Measurements from ENCODE around the gene OR6C2.
"Not testable (repeated sequence)": the region's sequence is repeated elsewhere in the genome, so short reads cannot be mapped to it uniquely, and the experiment has no call there.

The OR6C2 gene

DNA sequence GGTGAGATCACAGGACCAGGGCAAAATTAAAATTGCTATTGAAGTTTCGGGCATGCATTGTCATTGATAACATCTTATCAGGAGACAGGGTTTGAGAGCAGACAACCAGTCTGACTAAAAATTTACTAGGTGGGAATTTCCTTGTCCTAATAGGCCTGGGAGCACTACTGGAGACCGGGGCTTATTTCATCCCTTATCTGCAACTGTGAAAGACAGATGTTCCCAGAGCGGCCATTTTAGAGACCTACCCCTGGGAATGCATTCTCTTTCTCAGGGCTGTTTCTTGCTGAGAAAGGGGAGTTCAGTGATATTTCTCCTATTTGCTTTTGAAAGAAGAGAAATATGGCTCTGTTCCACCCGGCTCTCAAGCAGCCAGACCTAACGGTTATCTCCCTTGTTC is 2.6 kb upstream of the OR6C2 start:
- ATAC-seq (ENCODE audit: low read depth); H3K27ac Mint-ChIP-seq; H3K4me1 Mint-ChIP-seq; H3K27me3 Mint-ChIP-seq; H3K36me3 Mint-ChIP-seq; H3K4me3 Mint-ChIP-seq; DNase-seq (ENCODE audit: low spot score in 2 of 2): not testable (repeated sequence)
- H3K9me3 Mint-ChIP-seq, result peaks cover 12% of the 10 kb centered on the region

GRCh38 chr12:55445357-55445756 is 1.5 kb downstream of the OR6C2 start:
- ATAC-seq (ENCODE audit: low read depth) (no peak), DNase-seq (ENCODE audit: low spot score in 2 of 2) (no peak)
- Mint-ChIP-seq H3K36me3 (no peaks in the 10 kb centered on the region), H3K27me3 (peaks cover 1% of the 10 kb centered on the region), H3K9me3 (peaks cover 6% of the 10 kb centered on the region), H3K27ac (no peak overlapping the region), H3K4me3 (no peak overlapping the region), H3K4me1 (peaks cover 7% of the 10 kb centered on the region)

DNA sequence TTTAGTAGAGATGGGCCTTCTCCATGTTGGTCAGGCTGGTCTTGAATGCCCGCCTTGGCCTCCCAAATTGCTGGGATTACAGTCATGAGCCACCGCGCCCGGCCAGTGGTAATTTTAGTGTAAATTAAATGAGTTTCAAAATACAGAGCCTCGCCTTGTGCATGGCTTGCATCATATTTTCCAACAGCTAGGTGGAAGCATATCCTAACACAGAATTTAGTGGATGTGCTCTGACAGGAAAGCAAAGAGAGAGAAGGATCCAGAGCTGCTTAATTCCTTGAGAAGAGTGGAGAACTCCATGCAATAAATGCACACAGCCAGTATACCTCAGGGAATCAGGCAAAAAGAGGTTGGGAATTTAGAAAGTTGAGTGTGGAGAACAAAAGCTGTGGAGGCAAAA is 2.5 kb downstream of the OR6C2 start:
- ATAC-seq (ENCODE audit: low read depth), result no peak

GRCh38 chr12:55448825-55449224 is 4.9 kb downstream of the OR6C2 start:
- H3K27me3 Mint-ChIP-seq, result peaks cover 1% of the 10 kb centered on the region
- DNase-seq (ENCODE audit: low spot score in 2 of 2), result no peak
- H3K36me3 Mint-ChIP-seq, result no peaks in the 10 kb centered on the region
- H3K4me3 Mint-ChIP-seq, result no peak overlapping the region
- H3K9me3 Mint-ChIP-seq, result no peaks in the 10 kb centered on the region
- peaks cover 6% of the 10 kb centered on the region for H3K4me1 Mint-ChIP-seq
- no peak for ATAC-seq (ENCODE audit: low read depth)
- H3K27ac Mint-ChIP-seq, result no peak overlapping the region

More for the DNA sequence above, 2.5 kb downstream of the OR6C2 start:
- H3K27me3 Mint-ChIP-seq, result peaks cover 1% of the 10 kb centered on the region
- DNase-seq (ENCODE audit: low spot score in 2 of 2), result no peak
- H3K4me1 Mint-ChIP-seq, result peaks cover 7% of the 10 kb centered on the region
- H3K36me3 Mint-ChIP-seq, result no peaks in the 10 kb centered on the region
- H3K27ac Mint-ChIP-seq, result no peak overlapping the region
- no peak overlapping the region for H3K4me3 Mint-ChIP-seq
- H3K9me3 Mint-ChIP-seq, result peaks cover 2% of the 10 kb centered on the region

DNA sequence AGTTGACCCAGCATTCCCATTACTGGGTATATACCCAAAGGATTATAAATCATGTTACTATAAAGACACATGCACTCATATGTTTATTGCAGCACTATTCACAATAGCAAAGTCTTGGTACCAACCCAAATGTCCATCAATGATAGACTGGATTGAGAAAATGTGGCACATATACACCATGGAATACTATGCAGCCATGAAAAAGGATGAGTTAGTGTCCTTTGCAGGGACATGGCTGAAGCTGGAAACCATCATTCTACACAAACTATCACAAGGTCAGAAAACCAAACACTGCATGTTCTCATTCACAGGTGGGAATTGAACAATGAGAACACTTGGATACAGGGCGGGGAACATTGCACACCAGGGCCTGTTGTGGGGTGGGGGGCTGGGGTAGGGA is 21.1 kb downstream of the OR6C2 start:
- peaks cover 15% of the 10 kb centered on the region for H3K4me1 Mint-ChIP-seq
- not testable (repeated sequence) for ATAC-seq (ENCODE audit: low read depth); H3K9me3 Mint-ChIP-seq; H3K36me3 Mint-ChIP-seq; H3K4me3 Mint-ChIP-seq; DNase-seq (ENCODE audit: low spot score in 2 of 2); H3K27me3 Mint-ChIP-seq; H3K27ac Mint-ChIP-seq

DNA sequence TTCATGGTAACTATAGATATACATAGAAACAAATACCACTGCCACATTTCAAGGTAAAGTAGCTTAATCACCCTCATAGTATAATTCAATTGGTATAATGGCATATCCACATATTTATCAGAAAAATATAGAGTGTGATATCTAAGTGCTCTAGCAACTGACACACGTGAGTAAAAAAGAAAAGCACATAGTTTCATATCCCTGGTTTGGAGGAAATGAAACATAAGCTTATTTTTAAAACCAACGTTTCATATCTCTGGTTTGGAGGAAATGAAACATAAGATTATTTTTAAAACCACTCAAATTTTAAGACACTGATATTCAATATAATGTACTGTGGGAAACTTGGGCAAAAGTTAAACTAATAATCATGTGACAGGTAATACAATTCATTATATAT is 24.0 kb downstream of the OR6C2 start:
- ATAC-seq (ENCODE audit: low read depth), result peak; percentile 83
- Mint-ChIP-seq H3K4me3 (peak overlapping the region; percentile 5), H3K4me1 (peaks cover 15% of the 10 kb centered on the region), H3K9me3 (peaks cover 4% of the 10 kb centered on the region), H3K36me3 (peaks cover 3% of the 10 kb centered on the region), H3K27ac (no peak overlapping the region), H3K27me3 (no peaks in the 10 kb centered on the region)
- no peak for DNase-seq (ENCODE audit: low spot score in 2 of 2)

DNA sequence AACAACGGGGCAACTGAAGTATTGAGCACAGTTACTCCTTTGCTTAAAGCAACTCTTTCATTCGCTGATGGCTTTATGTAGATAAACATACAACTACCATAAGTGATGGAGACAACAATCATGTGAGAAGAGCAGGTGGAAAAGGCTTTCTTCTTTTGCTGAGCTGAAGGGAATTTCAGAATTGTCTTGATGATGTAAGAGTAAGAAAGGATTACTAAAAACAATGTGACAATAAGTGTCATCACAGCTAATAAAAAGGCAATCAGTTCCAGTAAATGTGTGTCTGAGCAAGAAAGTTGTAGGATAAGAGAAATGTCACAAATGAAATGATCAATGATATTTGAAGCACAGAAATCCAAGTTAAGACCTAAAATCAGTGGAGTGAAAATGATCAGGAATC is 25.4 kb downstream of the OR6C2 start:
- ATAC-seq (ENCODE audit: low read depth) (no peak), DNase-seq (ENCODE audit: low spot score in 2 of 2) (no peak)
- H3K36me3 Mint-ChIP-seq, result peaks cover 3% of the 10 kb centered on the region
- H3K4me1 Mint-ChIP-seq, result peaks cover 15% of the 10 kb centered on the region
- no peaks in the 10 kb centered on the region for H3K27me3 Mint-ChIP-seq
- no peak overlapping the region for H3K4me3 Mint-ChIP-seq
- H3K9me3 Mint-ChIP-seq, result no peaks in the 10 kb centered on the region
- no peak overlapping the region for H3K27ac Mint-ChIP-seq

DNA sequence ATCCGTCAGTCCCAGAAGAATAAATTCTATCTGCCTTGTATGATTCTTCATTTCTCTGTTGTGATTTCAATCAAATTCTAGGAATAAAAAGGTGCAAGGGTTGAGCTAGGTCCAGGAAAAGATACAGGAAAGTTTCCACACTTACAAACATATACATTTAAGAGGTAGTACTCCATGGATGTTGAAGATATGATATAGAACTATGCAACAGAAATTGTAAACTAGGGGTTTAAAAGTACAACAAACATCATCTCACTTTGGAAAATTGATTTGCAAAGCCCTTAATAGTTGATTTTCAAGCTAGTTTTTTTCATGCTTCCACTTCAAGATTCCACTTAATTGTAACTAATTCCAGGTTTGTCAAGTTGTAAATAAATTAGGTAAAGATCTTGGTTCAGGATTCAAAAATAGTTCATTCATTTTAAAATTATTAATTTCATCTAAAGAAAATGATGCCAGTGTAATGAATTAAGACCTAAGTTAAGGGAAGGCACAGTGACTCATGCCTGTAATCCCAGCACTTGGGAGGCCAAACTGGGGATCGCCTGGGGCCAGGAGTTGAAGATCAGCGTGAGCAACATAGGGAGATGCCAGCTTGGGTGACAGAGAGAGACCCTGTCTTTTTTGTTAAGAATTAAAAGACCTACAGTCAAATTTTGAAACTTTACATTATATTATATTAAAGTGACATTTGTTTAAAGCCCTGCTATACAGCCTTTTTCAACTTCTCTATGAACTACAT is 26.4 kb downstream of the OR6C2 start, which contains the start of gene OR6C70:
TSS of gene OR6C70 (minus strand) at position 51 of the 742 bp plus-strand sequence. CDS start at position 51, 0 bp downstream.
- ATAC-seq (ENCODE audit: low read depth) (no peak), DNase-seq (ENCODE audit: low spot score in 2 of 2) (no peak)
- no peaks in the 10 kb centered on the region for H3K36me3 Mint-ChIP-seq
- peaks cover 15% of the 10 kb centered on the region for H3K4me1 Mint-ChIP-seq
- H3K4me3 Mint-ChIP-seq, result no peak within 1 kb of the TSS
- no peak within 1 kb of the TSS for H3K27ac Mint-ChIP-seq
- no peaks in the 10 kb centered on the region for H3K27me3 Mint-ChIP-seq
- no peaks in the 10 kb centered on the region for H3K9me3 Mint-ChIP-seq

GRCh38 chr12:55472264-55472663 is 28.4 kb downstream of the OR6C2 start:
- Mint-ChIP-seq H3K9me3 (no peaks in the 10 kb centered on the region), H3K36me3 (no peaks in the 10 kb centered on the region), H3K4me1 (peaks cover 7% of the 10 kb centered on the region), H3K27me3 (no peaks in the 10 kb centered on the region), H3K4me3 (no peak overlapping the region), H3K27ac (no peak overlapping the region)
- no peak for DNase-seq (ENCODE audit: low spot score in 2 of 2)
- ATAC-seq (ENCODE audit: low read depth), result no peak

DNA sequence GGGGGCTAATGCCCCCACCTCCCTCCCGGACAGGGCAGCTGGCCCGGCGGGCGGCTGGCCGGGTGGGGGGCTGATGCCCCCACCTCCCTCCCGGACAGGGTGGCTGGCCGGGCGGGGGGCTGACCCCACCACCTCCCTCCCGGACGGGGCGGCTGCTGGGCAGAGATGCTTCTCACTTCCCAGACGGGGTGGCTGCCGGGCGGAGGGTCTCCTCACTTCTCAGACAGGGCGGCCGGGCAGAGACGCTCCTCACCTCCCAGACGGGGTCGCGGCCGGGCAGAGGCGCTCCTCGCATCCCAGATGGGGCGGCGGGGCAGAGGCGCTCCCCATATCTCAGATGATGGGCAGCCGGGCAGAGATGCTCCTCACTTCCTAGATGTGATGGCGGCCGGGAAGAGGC is 35.3 kb downstream of the OR6C2 start:
- not testable (repeated sequence) for H3K27me3 Mint-ChIP-seq; H3K9me3 Mint-ChIP-seq; H3K27ac Mint-ChIP-seq; DNase-seq (ENCODE audit: low spot score in 2 of 2); H3K4me3 Mint-ChIP-seq; ATAC-seq (ENCODE audit: low read depth); H3K4me1 Mint-ChIP-seq; H3K36me3 Mint-ChIP-seq

GRCh38 chr12:55484284-55484683 is 40.4 kb downstream of the OR6C2 start:
- not testable (repeated sequence) for H3K27me3 Mint-ChIP-seq; H3K4me1 Mint-ChIP-seq; H3K9me3 Mint-ChIP-seq; DNase-seq (ENCODE audit: low spot score in 2 of 2); ATAC-seq (ENCODE audit: low read depth); H3K36me3 Mint-ChIP-seq; H3K4me3 Mint-ChIP-seq; H3K27ac Mint-ChIP-seq

- Mint-ChIP-seq H3K9me3 (no peaks in the 10 kb centered on the region), H3K36me3 (no peaks in the 10 kb centered on the region), H3K4me3 (no peak within 1 kb of the TSS), H3K27ac (no peak within 1 kb of the TSS), H3K27me3 (peaks cover 2% of the 10 kb centered on the region), H3K4me1 (peaks cover under 1% of the 10 kb centered on the region)
- no peak for DNase-seq (ENCODE audit: low spot score in 2 of 2)
- no peak for ATAC-seq (ENCODE audit: low read depth)
These were observed 48.2 kb downstream of the OR6C2 start, which contains the start of gene OR6C68 for GRCh38 chr12:55492078-55492477. Gene OR6C68 (plus strand): TSS chr12:55492378. CDS start chr12:55492378, 0 bp downstream.

DNA sequence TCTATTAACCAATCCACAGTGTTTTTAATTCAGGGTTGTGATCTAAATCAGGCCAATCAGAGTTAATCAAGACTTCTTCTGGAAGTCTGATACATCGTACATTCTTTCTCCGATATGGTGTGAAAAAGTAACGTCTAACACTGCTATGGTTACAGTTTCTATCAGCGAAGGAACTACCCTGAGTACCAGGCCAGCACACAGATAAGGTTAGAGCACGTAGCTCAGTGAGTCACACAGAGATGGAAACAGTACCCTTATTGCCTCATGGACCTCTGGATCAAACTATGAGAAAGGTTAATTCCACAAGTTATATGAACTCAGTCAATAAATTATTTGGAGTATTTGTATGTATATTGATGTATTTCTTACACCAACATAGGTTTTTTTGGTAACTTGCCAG is 51.6 kb downstream of the OR6C2 start:
- H3K4me1 Mint-ChIP-seq, result peaks cover 9% of the 10 kb centered on the region

DNA sequence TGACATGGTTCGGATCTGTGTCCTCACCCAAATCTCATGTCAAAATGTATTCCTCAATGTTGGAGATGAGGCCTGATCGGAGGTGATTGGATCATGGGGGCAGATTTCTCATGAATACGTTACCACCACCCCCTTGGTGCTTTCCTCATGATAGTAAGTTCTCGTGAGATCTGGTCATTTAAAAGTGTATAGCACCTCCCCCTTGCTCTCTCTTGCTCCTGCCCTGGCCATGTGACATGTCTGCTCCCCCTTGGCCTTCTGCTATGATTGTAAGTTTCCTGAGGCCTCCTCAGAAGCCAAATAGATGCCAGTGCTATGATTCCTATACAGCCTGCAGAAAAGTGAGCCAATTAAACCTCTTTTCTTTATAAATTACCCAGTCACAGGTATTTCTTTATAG is 55.4 kb downstream of the OR6C2 start:
- no peak overlapping the region for H3K4me3 Mint-ChIP-seq
- no peak for ATAC-seq (ENCODE audit: low read depth)

More for the DNA sequence above, 51.6 kb downstream of the OR6C2 start:
- Mint-ChIP-seq H3K36me3 (no peaks in the 10 kb centered on the region), H3K27me3 (peaks cover 3% of the 10 kb centered on the region), H3K27ac (no peak overlapping the region), H3K9me3 (no peaks in the 10 kb centered on the region), H3K4me3 (no peak overlapping the region)
- no peak for ATAC-seq (ENCODE audit: low read depth)
- no peak for DNase-seq (ENCODE audit: low spot score in 2 of 2)

DNA sequence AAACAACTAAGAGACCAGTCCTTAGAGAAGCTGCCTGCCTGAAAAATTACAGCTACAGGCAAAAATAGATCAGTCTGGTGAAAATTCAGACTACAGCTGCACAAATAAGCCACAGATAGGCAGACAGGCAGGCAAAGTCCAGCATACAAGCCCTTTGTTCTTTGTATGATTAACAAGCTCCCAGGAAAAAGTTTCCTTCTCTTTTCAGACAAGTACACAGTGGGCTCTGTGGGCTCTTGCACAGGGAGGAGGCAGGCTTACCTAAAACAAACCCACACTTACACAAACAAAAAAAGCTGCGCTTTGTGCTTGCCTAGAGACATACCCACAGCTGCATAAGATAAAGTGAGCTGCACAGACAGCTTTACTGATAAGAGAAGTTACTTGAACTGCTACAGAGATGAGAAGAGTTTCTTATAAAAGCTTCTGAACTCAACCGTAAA is 56.0 kb downstream of the OR6C2 start:
- no peak overlapping the region for H3K4me3 Mint-ChIP-seq
- H3K27me3 Mint-ChIP-seq, result peaks cover 1% of the 10 kb centered on the region
- H3K27ac Mint-ChIP-seq, result no peak overlapping the region
- peaks cover 9% of the 10 kb centered on the region for H3K4me1 Mint-ChIP-seq
- no peaks in the 10 kb centered on the region for H3K9me3 Mint-ChIP-seq
- no peak for DNase-seq (ENCODE audit: low spot score in 2 of 2)
- no peak for ATAC-seq (ENCODE audit: low read depth)
- no peaks in the 10 kb centered on the region for H3K36me3 Mint-ChIP-seq

More for the DNA sequence above, 55.4 kb downstream of the OR6C2 start:
- H3K4me1 Mint-ChIP-seq, result peaks cover 9% of the 10 kb centered on the region
- peaks cover 1% of the 10 kb centered on the region for H3K27me3 Mint-ChIP-seq
- H3K9me3 Mint-ChIP-seq, result no peaks in the 10 kb centered on the region
- no peak overlapping the region for H3K27ac Mint-ChIP-seq
- no peaks in the 10 kb centered on the region for H3K36me3 Mint-ChIP-seq
- DNase-seq (ENCODE audit: low spot score in 2 of 2), result no peak

All from memory B cell (primary cell).